Fibroblast of mammary gland (primary cell): ENCODE measurements around the gene PTGS2.

Experiments
- DNase-seq: peaks from one replicate; pipeline ENCODE4 v3.0.0-alpha.2; 2010; ENCODE audit warnings: low read depth
- H3K4me3 ChIP-seq: 2 replicates; pipeline ENCODE4 v1.5.1; 2011; ENCODE audit warnings: low read depth, mild to moderate bottlenecking, low read length, moderate library complexity; ENCODE audit not compliant: control insufficient read depth
- TF ChIP-seq, protein P1 (sequence below): conservative IDR thresholded peaks from 2 replicates; pipeline ENCODE4 v1.5.1; 2011; ENCODE audit warnings: low read depth, low read length, inconsistent platforms; ENCODE audit not compliant: control insufficient read depth, insufficient read depth

PTGS2 gene

GRCh38 chr1:186682736-186683135 is 2.5 kb upstream of the PTGS2 start:
- no peak overlapping the region for H3K4me3 ChIP-seq
- TF ChIP-seq, protein P1, sequence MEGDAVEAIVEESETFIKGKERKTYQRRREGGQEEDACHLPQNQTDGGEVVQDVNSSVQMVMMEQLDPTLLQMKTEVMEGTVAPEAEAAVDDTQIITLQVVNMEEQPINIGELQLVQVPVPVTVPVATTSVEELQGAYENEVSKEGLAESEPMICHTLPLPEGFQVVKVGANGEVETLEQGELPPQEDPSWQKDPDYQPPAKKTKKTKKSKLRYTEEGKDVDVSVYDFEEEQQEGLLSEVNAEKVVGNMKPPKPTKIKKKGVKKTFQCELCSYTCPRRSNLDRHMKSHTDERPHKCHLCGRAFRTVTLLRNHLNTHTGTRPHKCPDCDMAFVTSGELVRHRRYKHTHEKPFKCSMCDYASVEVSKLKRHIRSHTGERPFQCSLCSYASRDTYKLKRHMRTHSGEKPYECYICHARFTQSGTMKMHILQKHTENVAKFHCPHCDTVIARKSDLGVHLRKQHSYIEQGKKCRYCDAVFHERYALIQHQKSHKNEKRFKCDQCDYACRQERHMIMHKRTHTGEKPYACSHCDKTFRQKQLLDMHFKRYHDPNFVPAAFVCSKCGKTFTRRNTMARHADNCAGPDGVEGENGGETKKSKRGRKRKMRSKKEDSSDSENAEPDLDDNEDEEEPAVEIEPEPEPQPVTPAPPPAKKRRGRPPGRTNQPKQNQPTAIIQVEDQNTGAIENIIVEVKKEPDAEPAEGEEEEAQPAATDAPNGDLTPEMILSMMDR: peak; percentile 58
- DNase-seq: peak; percentile 64

- peak overlapping the region; percentile 73 for H3K4me3 ChIP-seq
- DNase-seq: peak; percentile 57
- TF ChIP-seq, protein P1: no peak
Measured at GRCh38 chr1:186681801-186682200, 1.6 kb upstream of the PTGS2 start.

DNA sequence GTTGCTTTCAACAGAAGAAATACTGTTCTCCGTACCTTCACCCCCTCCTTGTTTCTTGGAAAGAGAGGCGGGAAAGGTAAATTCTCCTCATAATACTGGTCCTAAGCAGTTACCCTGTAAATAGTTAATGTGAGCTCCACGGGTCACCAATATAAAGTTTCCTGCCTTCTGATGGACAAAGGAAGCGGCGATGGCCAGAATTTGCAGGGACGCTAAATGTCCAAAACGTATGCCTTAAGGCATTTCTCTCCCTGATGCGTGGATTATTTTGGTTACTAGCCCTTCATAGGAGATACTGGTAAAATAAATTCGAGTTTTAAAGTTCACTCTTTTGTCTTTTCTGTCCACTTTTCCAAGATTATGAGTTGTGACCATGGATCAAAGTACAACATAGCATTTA is 898 bp upstream of the PTGS2 start:
- TF ChIP-seq, protein P1: no peak
- peak; percentile 10 for DNase-seq
- peak overlapping the region; percentile 73 for H3K4me3 ChIP-seq

GRCh38 chr1:186679924-186680244 is 339 bp downstream of the PTGS2 start:
- DNase-seq: peak; percentile 33
- peak overlapping the region; percentile 73 for H3K4me3 ChIP-seq

DNA sequence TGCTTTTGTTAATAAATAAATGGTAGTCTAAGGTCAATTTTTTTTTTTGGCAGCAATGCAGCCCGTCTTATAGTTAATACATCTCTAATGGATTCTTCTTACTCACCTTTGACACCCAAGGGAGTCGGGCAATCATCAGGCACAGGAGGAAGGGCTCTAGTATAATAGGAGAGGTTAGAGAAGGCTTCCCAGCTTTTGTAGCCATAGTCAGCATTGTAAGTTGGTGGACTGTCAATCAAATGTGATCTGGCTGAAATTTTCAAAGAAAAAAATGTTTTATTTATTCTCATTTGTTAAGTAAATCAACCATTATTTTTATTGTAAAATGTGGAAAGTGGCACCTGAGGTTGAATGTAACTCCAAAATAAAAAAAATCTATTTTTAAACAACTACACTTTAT is 2.1 kb downstream of the PTGS2 start:
- TF ChIP-seq, protein P1: no peak
- DNase-seq: no peak
- H3K4me3 ChIP-seq: no peak overlapping the region

More at GRCh38 chr1:186679924-186680244, 339 bp downstream of the PTGS2 start:
- TF ChIP-seq, protein P1: no peak

DNA sequence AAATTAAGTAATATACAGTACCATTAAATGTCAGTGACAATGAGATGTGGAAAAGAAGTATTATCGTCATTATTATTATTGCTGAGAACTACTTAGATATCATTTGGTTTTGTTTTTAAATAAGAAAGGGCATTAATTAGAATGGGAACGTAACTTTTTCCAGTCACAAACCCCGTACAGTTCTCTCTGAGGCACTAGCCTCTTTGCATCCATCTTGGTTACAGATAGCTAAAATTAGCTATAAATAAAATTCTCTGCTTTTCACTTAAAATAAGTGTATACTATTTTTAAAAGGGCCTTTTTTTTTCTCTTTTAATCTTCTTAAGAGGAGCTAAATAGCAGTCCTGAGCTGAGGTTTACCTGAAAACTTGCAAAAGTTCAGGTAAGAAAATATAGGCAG is 7.6 kb downstream of the PTGS2 start:
- no peak for DNase-seq
- H3K4me3 ChIP-seq: no peak overlapping the region
- TF ChIP-seq, protein P1: no peak

- DNase-seq: no peak
Measured at GRCh38 chr1:186672131-186672530, 8.1 kb downstream of the PTGS2 start.

More at GRCh38 chr1:186672131-186672530, 8.1 kb downstream of the PTGS2 start:
- no peak overlapping the region for H3K4me3 ChIP-seq
- TF ChIP-seq, protein P1: no peak
